HFFc6 (cell line): Measurements from ENCODE around the gene PIGR. TPM values are rescaled to one million over a fixed set of nuclear protein-coding genes. Genes with fewer than 3 reads are reported as not detected.

Experiments used
- DNase-seq: peaks from one replicate; pipeline ENCODE4 v3.0.0-alpha.2; 2018
- H3K27ac Mint-ChIP-seq: 2 replicates; pipeline ENCODE4 v1.8.0; 2020; ENCODE audit warnings: mild to moderate bottlenecking, mixed read lengths
- H3K27me3 Mint-ChIP-seq: 2 replicates; pipeline ENCODE4 v1.8.0; 2021; ENCODE audit warnings: mild to moderate bottlenecking, moderate library complexity, mixed read lengths; ENCODE audit not compliant: insufficient read depth
- H3K36me3 Mint-ChIP-seq: 2 replicates; pipeline ENCODE4 v1.8.0; 2021; ENCODE audit warnings: low read depth, mixed read lengths
- H3K4me1 Mint-ChIP-seq: 2 replicates; pipeline ENCODE4 v1.8.0; 2020; ENCODE audit warnings: low read depth, mixed read lengths
- H3K4me3 Mint-ChIP-seq: 2 replicates; pipeline ENCODE4 v1.8.0; 2020; ENCODE audit warnings: mild to moderate bottlenecking, moderate library complexity, mixed read lengths
- H3K9me3 Mint-ChIP-seq: 2 replicates; pipeline ENCODE4 v1.8.0; 2020; ENCODE audit warnings: mild to moderate bottlenecking, mixed read lengths
- total RNA-seq, 6 experiments: library from RNA; stranded (reverse); fragmentation: NEBNext Ultra II Directional; extraction: Animal tissue kit (Norgen Biotek cat#: 25700); gene quantifications; 2 replicates in 1 of 6; 3 replicates in 5 of 6; pipeline ENCODE4 v1.2.3, GENCODE V29; 2021
- TF ChIP-seq, protein P1 (sequence below): fragments of 200-600 bp; sonication (generic); IDR thresholded peaks from 2 replicates; pipeline ENCODE4 v1.5.0; 2021; ENCODE audit warnings: antibody characterized with exemption, mild to moderate bottlenecking

Gene PIGR
- total RNA-seq, 6 experiments from 2014 or later: 0.14 to 0.26 TPM; not detected in 4

DNA sequence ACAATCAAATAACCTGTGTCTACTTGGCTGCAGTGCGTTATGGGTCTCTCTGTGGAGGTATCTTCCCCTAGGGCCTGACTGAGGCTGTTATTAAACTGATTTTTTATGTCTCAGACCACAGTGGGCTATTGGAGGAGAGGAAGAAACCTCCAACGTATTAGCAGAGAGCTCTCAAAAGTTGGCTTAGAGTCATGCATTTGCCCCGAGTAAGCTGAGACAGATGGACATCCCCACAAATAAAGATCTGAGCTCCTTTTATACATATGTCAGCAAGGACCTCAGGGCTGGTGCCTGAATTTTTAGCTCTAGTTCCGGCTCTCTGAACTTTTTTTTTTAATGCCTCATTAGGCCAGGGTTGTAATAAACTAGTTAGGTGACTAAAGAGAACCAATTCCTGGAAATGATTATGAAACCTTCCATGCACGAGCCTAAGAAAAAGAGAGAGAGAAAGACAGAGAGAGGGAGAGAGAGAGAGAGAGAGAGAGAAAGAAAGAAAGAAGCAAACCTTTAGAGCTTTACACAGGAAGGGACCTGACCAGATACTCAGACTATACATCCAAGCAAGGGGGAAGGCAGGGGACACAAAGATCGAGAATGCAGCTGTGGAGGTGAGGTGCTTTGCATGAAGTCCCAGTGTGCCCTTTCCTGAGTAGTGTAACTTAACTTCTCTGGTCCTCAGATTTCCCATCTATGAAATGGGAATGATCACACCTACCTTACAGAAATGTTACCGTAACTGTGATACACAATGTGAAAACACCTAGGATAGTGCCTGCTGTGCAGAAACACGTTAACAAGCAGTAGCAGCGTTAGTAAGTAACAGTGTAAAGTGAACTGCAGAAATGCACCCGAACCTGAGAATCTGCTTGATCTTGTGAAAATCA lies 8.4 kb upstream of the PIGR start:
- no peaks in the 10 kb centered on the region; the same call in 1 of the 2 replicates for H3K9me3 Mint-ChIP-seq
- no peak for DNase-seq
- H3K27me3 Mint-ChIP-seq: peaks cover 37% of the 10 kb centered on the region
- peaks cover 6% of the 10 kb centered on the region; the same call in 1 of the 2 replicates for H3K4me1 Mint-ChIP-seq
- H3K27ac Mint-ChIP-seq: no peak overlapping the region
- no peaks in the 10 kb centered on the region for H3K36me3 Mint-ChIP-seq
- H3K4me3 Mint-ChIP-seq: no peak overlapping the region
- TF ChIP-seq, protein P1, sequence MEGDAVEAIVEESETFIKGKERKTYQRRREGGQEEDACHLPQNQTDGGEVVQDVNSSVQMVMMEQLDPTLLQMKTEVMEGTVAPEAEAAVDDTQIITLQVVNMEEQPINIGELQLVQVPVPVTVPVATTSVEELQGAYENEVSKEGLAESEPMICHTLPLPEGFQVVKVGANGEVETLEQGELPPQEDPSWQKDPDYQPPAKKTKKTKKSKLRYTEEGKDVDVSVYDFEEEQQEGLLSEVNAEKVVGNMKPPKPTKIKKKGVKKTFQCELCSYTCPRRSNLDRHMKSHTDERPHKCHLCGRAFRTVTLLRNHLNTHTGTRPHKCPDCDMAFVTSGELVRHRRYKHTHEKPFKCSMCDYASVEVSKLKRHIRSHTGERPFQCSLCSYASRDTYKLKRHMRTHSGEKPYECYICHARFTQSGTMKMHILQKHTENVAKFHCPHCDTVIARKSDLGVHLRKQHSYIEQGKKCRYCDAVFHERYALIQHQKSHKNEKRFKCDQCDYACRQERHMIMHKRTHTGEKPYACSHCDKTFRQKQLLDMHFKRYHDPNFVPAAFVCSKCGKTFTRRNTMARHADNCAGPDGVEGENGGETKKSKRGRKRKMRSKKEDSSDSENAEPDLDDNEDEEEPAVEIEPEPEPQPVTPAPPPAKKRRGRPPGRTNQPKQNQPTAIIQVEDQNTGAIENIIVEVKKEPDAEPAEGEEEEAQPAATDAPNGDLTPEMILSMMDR: no peak

DNA sequence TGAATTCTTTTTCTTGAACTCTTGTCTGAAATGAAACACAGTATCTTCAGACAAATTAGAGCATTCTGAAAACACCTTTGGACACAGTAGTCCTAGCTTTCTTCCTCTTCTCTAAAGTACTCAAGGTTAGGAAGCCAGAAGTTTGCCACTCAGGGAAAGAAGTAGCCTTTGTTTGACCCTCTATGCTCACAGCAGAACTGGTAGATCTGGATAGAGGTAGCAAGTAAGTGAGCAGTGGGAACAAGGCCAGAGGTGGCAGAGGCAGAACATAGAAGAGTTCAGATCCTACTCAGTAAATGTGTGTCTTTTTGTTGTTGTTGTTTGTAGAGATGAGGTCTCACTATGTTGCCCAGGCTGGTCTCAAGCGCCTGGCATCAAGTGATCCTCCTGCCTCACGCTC lies 7.4 kb upstream of the PIGR start:
- TF ChIP-seq, protein P1: no peak
- no peak overlapping the region for H3K4me3 Mint-ChIP-seq
- no peak for DNase-seq
- H3K27me3 Mint-ChIP-seq: peaks cover 38% of the 10 kb centered on the region
- H3K27ac Mint-ChIP-seq: no peak overlapping the region
- H3K4me1 Mint-ChIP-seq: peaks cover 6% of the 10 kb centered on the region; the same call in 1 of the 2 replicates
- H3K9me3 Mint-ChIP-seq: no peaks in the 10 kb centered on the region; the same call in 1 of the 2 replicates
- H3K36me3 Mint-ChIP-seq: no peaks in the 10 kb centered on the region

DNA sequence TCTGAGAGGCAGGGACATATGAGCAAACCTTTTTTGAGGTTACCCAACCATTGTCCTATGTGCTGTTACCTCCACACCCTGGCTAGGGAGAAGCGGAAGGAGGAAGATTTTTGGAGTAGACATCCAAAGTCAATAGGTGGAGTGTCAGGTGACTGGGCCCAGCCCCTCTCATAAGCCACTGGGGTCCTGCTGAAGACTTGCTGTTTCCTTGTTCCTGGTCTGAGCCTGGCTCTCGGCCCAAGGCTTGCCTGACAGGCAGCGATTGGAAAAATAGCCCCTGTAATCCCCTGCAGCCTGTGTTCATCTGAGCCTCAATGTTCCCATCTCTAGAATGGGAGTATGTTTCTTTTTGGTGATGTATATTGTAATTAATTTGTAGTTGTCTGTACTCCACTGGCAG lies 6.9 kb upstream of the PIGR start:
- Mint-ChIP-seq H3K4me1 (peaks cover 6% of the 10 kb centered on the region; the same call in 1 of the 2 replicates), H3K27ac (no peak overlapping the region), H3K4me3 (no peak overlapping the region), H3K36me3 (no peaks in the 10 kb centered on the region), H3K27me3 (peaks cover 36% of the 10 kb centered on the region), H3K9me3 (no peaks in the 10 kb centered on the region; the same call in 1 of the 2 replicates)
- TF ChIP-seq, protein P1: no peak
- no peak for DNase-seq

DNA sequence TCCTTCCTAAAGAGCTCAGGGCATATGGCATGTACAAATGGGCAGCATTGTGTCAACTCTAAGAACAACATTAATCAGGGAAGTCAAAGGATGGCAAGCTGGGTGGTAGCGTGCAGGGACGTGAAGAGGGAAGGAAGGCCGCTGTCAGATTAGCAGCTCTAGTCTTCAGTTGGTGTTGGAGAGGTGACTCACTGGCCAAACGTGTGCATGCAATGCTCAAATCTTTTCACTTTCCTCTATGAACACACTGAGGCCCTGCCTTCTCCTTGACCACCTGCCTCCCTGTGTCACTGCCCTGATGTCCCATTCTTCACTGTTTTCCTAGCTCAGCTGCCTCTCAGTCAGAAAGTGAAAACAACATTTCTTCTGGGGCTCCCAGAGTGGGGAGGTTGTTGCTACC lies 5.9 kb upstream of the PIGR start:
- Mint-ChIP-seq H3K27me3 (peaks cover 35% of the 10 kb centered on the region), H3K4me3 (no peak overlapping the region), H3K27ac (no peak overlapping the region), H3K36me3 (no peaks in the 10 kb centered on the region), H3K9me3 (no peaks in the 10 kb centered on the region; the same call in 1 of the 2 replicates), H3K4me1 (peaks cover 11% of the 10 kb centered on the region; the same call in 1 of the 2 replicates)
- DNase-seq: no peak
- TF ChIP-seq, protein P1: no peak

DNA sequence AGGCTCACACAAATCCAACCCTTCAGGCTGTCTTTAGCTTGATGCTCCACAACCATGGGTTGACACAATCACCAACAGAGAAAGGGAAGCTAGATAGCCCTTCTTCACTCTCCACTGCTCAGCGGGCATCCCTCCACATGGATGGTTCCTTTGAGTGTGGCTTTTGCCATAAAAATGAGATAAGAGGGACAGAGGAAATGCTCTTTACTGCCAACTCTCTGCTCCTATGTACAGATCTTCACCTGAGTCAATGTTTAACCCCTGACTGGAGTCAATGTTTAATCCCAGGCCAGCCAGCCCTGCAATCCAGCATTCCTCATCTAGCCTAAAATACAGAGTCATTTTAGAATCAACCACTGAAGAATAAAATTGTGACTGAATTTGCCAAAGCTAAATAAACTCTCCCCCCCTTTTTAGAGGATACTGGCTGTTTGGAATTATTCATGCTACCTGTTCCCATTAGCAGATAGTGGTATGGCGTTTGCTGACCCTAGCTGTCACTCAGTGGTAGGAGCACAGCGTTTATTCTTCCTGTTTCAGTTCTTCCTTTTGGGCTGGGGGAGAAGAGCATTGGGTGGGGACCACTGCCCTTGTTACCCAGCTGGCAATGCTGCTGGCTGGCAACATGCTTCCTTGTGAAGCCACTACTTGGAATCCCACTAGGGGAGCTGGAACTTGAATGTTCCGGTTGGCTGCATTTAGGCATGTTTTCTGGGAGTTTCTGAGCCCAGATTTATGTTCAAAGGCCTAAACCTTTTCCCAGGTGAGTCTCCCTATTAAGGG lies 5.2 kb upstream of the PIGR start:
- no peaks in the 10 kb centered on the region for H3K36me3 Mint-ChIP-seq
- TF ChIP-seq, protein P1: no peak
- H3K4me3 Mint-ChIP-seq: no peak overlapping the region
- peaks cover 37% of the 10 kb centered on the region for H3K27me3 Mint-ChIP-seq
- DNase-seq: no peak
- H3K4me1 Mint-ChIP-seq: peaks cover 11% of the 10 kb centered on the region; the same call in 1 of the 2 replicates
- no peak overlapping the region for H3K27ac Mint-ChIP-seq
- no peaks in the 10 kb centered on the region; the same call in 1 of the 2 replicates for H3K9me3 Mint-ChIP-seq
